K562 (cell line): ENCODE results near the gene MARCHF5. TPM values are rescaled to one million over a fixed set of nuclear protein-coding genes. Genes with fewer than 3 reads are reported as not detected.

Experiments
- BCLAF1 ChIP-seq, 2 experiments: fragments of 450-650 bp in 1 of 2; IDR thresholded peaks; 2 replicates each; pipeline ENCODE4 v1.6.1; 2011 to 2017; ENCODE audit warnings: low read depth in 2 of 2, antibody characterized with exemption in 1 of 2, borderline replicate concordance in 1 of 2, low read length in 1 of 2, mild to moderate bottlenecking in 1 of 2, mixed read lengths in 1 of 2; ENCODE audit not compliant: control insufficient read depth in 1 of 2
- CTBP1 ChIP-seq: fragments of 450-650 bp; IDR thresholded peaks from 2 replicates; pipeline ENCODE4 v1.6.1; 2016; ENCODE audit warnings: borderline replicate concordance
- DLX4 ChIP-seq: fragments of 250-450 bp; sonication (Bioruptor Pico); IDR thresholded peaks from 2 replicates; pipeline ENCODE4 v1.6.1; 2021; ENCODE audit warnings: mild to moderate bottlenecking
- HMGXB4 ChIP-seq: sonication (generic); formaldehyde crosslinking; IDR thresholded peaks from 2 replicates; pipeline ENCODE4 v1.8.1; 2023; ENCODE audit warnings: mild to moderate bottlenecking, missing genetic modification reagents
- KDM4B ChIP-seq, 2 experiments: fragments of 450-650 bp in 1 of 2; sonication (generic) in 1 of 2; IDR thresholded peaks; 2 replicates each; pipeline ENCODE4 v1.6.1; 2016 to 2017; ENCODE audit warnings: borderline replicate concordance in 2 of 2, antibody characterized with exemption in 1 of 2, low read depth in 1 of 2, mild to moderate bottlenecking in 1 of 2
- POLR2B ChIP-seq: fragments of 450-650 bp; IDR thresholded peaks from 2 replicates; pipeline ENCODE4 v1.6.1; 2018; ENCODE audit warnings: low read depth; ENCODE audit not compliant: partially characterized antibody
- PRPF4 ChIP-seq: fragments of 200-400 bp; formaldehyde crosslinking; IDR thresholded peaks from one replicate; pipeline ENCODE4 v1.6.1; 2017; ENCODE audit warnings: low read length, low read depth, mild to moderate bottlenecking; ENCODE audit not compliant: insufficient read depth, poor library complexity, severe bottlenecking
- RREB1 ChIP-seq: fragments of 250-450 bp; sonication (Bioruptor Pico); IDR thresholded peaks from 2 replicates; pipeline ENCODE4 v1.4.0; 2020
- SETDB1 ChIP-seq: IDR thresholded peaks from one replicate; pipeline ENCODE4 v1.6.1; 2012; ENCODE audit warnings: low read length, control low read depth, inconsistent platforms
- SIN3A ChIP-seq, 2 experiments: fragments of 150-350 bp in 1 of 2; IDR thresholded peaks; 2 replicates each; pipeline ENCODE4 v1.6.1; 2011 to 2016; ENCODE audit warnings: borderline replicate concordance in 2 of 2, low read depth in 2 of 2, low read length in 2 of 2, mild to moderate bottlenecking in 2 of 2, moderate library complexity in 2 of 2; ENCODE audit not compliant: control insufficient read depth in 1 of 2
- SNRNP70 ChIP-seq: fragments of 200-400 bp; formaldehyde crosslinking; optimal IDR thresholded peaks from 2 replicates; pipeline ENCODE3; 2017; ENCODE audit warnings: low read depth, low read length
- ZFPM2 ChIP-seq: fragments of 250-450 bp; sonication (Bioruptor Pico); IDR thresholded peaks from 2 replicates; pipeline ENCODE4 v1.5.1; 2022; ENCODE audit warnings: mild to moderate bottlenecking
- ZNF77 ChIP-seq: fragments of 250-450 bp; sonication (Bioruptor Pico); IDR thresholded peaks from 2 replicates; pipeline ENCODE4 v1.5.0; 2020
- polyA plus RNA-seq, 8 experiments: library from polyadenylated mRNA; depleted of rRNA in 4 of 8; stranded (reverse) in 5 of 8; unstranded in 3 of 8; fragments of >200 nt; fragmentation: Nextera tagmentation in 2 of 8; fragmentation: Illumina TruSeq in 1 of 8; extraction: Ambion mirVana in 2 of 8; extraction: Trizol in 1 of 8; gene quantifications; 2 replicates each; pipeline versions ENCODE4 v1.2.1 to v1.2.3, GENCODE V29; 2011 to 2014; ENCODE audit warnings: inconsistent platforms in 1 of 8, missing spikeins in 1 of 8
- total RNA-seq, 7 experiments: library from RNA; depleted of rRNA in 6 of 7; stranded (reverse); fragments of >200 nt in 6 of 7; fragmentation: Illumina TruSeq in 2 of 7; extraction: Trizol in 2 of 7; gene quantifications; 2 replicates each; pipeline versions ENCODE4 v1.2.1 to v1.2.3, GENCODE V29; 2011 to 2021; ENCODE audit warnings: low replicate concordance in 1 of 7

MARCHF5 gene
- total and polyA plus RNA-seq, 9 of the 15 experiments (the other 6 are each of a cell fraction or from before 2014, with no cell fraction given) = 3.4 to 27.2 (median 11.5) TPM

GRCh38 chr10:92290837-92291615 is at the start of gene MARCHF5, which contains the start of gene CPEB3 (continued):
- TF ChIP-seq RREB1 (CRISPR knock-in tag) (no peak), SETDB1 (no peak), ZFPM2 (no peak), SNRNP70 (no peak), BCLAF1 (IDR thresholded peaks at IDR 0.05; ENCODE audit: borderline replicate concordance in 1 of 2, control insufficient read depth in 1 of 2, low read depth in 2 of 2, low read length in 1 of 2) (0 out of 4 replicates have a peak, but pooled peaks of 1 of the 2 experiments have one; percentile 24), HMGXB4 (peak; percentile 85), SIN3A (IDR thresholded peaks at IDR 0.05; ENCODE audit: borderline replicate concordance in 2 of 2, control insufficient read depth in 1 of 2, low read depth in 2 of 2, low read length in 2 of 2) (peak in 1 of 2 experiments; percentile 42; a peak in 1 of 4 replicates), ZNF77 (CRISPR knock-in tag) (no peak), CTBP1 (peak; percentile 77), DLX4 (no peak), PRPF4 (no peak), KDM4B (IDR thresholded peaks at IDR 0.05; ENCODE audit: borderline replicate concordance in 2 of 2, low read depth in 1 of 2) (peak in 1 of 2 experiments; percentile 33; a peak in 1 of 4 replicates), POLR2B (no peak)
